ENCODE results near the gene SIRT7.
A peak's percentile ranks its signal among the peaks of the same experiment; 100 is the strongest.

SIRT7 gene

GRCh38 chr17:81932333-81932983, 14.5 kb upstream of the SIRT7 start:
- DNase-seq (ENCODE audit: low read depth in 2 of 2) = no peak

- no peak for DNase-seq (ENCODE audit: low read depth in 2 of 2)
Observed at GRCh38 chr17:81931557-81932332, 13.8 kb upstream of the SIRT7 start.

- DNase-seq (ENCODE audit: low read depth in 2 of 2) = no peak
Observed at GRCh38 chr17:81931189-81931556, 13.2 kb upstream of the SIRT7 start.

GRCh38 chr17:81930142-81931125, 12.5 kb upstream of the SIRT7 start:
- no peak for DNase-seq (ENCODE audit: low read depth in 2 of 2)

GRCh38 chr17:81929253-81930141, 11.5 kb upstream of the SIRT7 start:
- DNase-seq (ENCODE audit: low read depth in 2 of 2) = no peak

- DNase-seq (ENCODE audit: low read depth in 2 of 2) = no peak
Observed at GRCh38 chr17:81928544-81929252, 10.7 kb upstream of the SIRT7 start.

- peak; percentile 74 to 81 for DNase-seq (ENCODE audit: low read depth in 2 of 2)
Observed at GRCh38 chr17:81927653-81928543, 9.9 kb upstream of the SIRT7 start, which contains the start of gene MAFG. MAFG (minus strand) TSS chr17:81927735; CDS start chr17:81923185, 4,550 bp downstream.

GRCh38 chr17:81927152-81927652, 9.2 kb upstream of the SIRT7 start:
- DNase-seq (ENCODE audit: low read depth in 2 of 2) = no peak

GRCh38 chr17:81926451-81927151, 8.6 kb upstream of the SIRT7 start:
- peak; percentile 45 to 57 for DNase-seq (ENCODE audit: low read depth in 2 of 2)

GRCh38 chr17:81925860-81926450, 8.0 kb upstream of the SIRT7 start:
- DNase-seq (ENCODE audit: low read depth in 2 of 2) = no peak

GRCh38 chr17:81924557-81925532, 6.9 kb upstream of the SIRT7 start:
- DNase-seq (ENCODE audit: low read depth in 2 of 2) = no peak

GRCh38 chr17:81923302-81924260, 5.6 kb upstream of the SIRT7 start:
- DNase-seq (ENCODE audit: low read depth in 2 of 2) = no peak

- no peak for DNase-seq (ENCODE audit: low read depth in 2 of 2)
Observed at GRCh38 chr17:81922566-81923301, 4.8 kb upstream of the SIRT7 start.

- DNase-seq (ENCODE audit: low read depth in 2 of 2) = no peak
Observed at GRCh38 chr17:81921996-81922565, 4.1 kb upstream of the SIRT7 start.

GRCh38 chr17:81921537-81921862, 3.5 kb upstream of the SIRT7 start:
- DNase-seq (ENCODE audit: low read depth in 2 of 2) = no peak
